HEK293T (cell line): ENCODE measurements around the gene IPO5.

Experiments used
- ELF4 ChIP-seq: fragments of 450-650 bp; IDR thresholded peaks from 2 replicates; pipeline ENCODE4 v1.6.1; 2017; ENCODE audit warnings: antibody characterized with exemption
- FOXA1 ChIP-seq: fragments of 450-650 bp; IDR thresholded peaks from 2 replicates; pipeline ENCODE4 v1.6.1; 2016; ENCODE audit warnings: mild to moderate bottlenecking
- FOXK2 ChIP-seq: fragments of 450-650 bp; IDR thresholded peaks from 2 replicates; pipeline ENCODE4 v1.6.1; 2016; ENCODE audit warnings: mild to moderate bottlenecking
- FOXM1 ChIP-seq: fragments of 450-650 bp; IDR thresholded peaks from 2 replicates; pipeline ENCODE4 v1.6.1; 2017; ENCODE audit warnings: mild to moderate bottlenecking, borderline replicate concordance
- NFRKB ChIP-seq: fragments of 450-650 bp; IDR thresholded peaks from 2 replicates; pipeline ENCODE4 v1.6.1; 2016; ENCODE audit warnings: mild to moderate bottlenecking, moderate library complexity
- ZNF384 ChIP-seq: fragments of 450-650 bp; IDR thresholded peaks from 2 replicates; pipeline ENCODE4 v1.6.1; 2016

- TF ChIP-seq FOXM1: no peak
- TF ChIP-seq ZNF384: no peak
- TF ChIP-seq FOXA1: no peak
- TF ChIP-seq NFRKB: no peak
- no peak for TF ChIP-seq ELF4
- no peak for TF ChIP-seq FOXK2
Observed at GRCh38 chr13:97921176-97921816, 32.2 kb upstream of the IPO5 start.
